Sigmoid colon (tissue), 7 donors: ENCODE data around the gene TNRC6A. TPM values are rescaled to one million over a fixed set of nuclear protein-coding genes. Genes with fewer than 3 reads are reported as not detected.
A peak's percentile ranks its signal among the peaks of the same experiment; 100 is the strongest.

Experiments
- DNase-seq: peaks from one replicate; pipeline ENCODE4 v3.0.0-alpha.2; 2019
- H3K27ac ChIP-seq, 4 donors: fragments of 200-600 bp; sonication (generic); one replicate each; pipeline ENCODE4 v1.5.1; 2016 to 2019; ENCODE audit warnings: mild to moderate bottlenecking in 1 of 4
- H3K27me3 ChIP-seq, 3 donors: fragments of 200-600 bp; sonication (generic); one replicate each; pipeline ENCODE4 v1.5.1; 2019; ENCODE audit warnings: mild to moderate bottlenecking in 1 of 3
- H3K36me3 ChIP-seq, 4 donors: fragments of 200-600 bp; sonication (generic); one replicate each; pipeline ENCODE4 v1.5.1; 2016 to 2019
- H3K4me1 ChIP-seq, 4 donors: fragments of 200-600 bp; sonication (generic); one replicate each; pipeline ENCODE4 v1.5.1; 2017 to 2019
- H3K4me3 ChIP-seq, 4 donors: fragments of 200-600 bp; sonication (generic); one replicate each; pipeline ENCODE4 v1.5.1; 2017 to 2019; ENCODE audit warnings: mild to moderate bottlenecking in 2 of 4, moderate library complexity in 1 of 4
- H3K9me3 ChIP-seq, 4 donors: fragments of 200-600 bp in 3 of 4; sonication (generic) in 3 of 4; one replicate each; pipeline versions ENCODE4 v1.5.1 to v1.6.1; 2013 to 2019
- EP300 ChIP-seq, 4 donors: sonication (generic); formaldehyde crosslinking; IDR thresholded peaks; one replicate each; pipeline ENCODE4 v1.6.1; 2017; ENCODE audit warnings: antibody characterized with exemption in 4 of 4
- POLR2A ChIP-seq, 2 donors: fragments of 450-650 bp; IDR thresholded peaks; one replicate each; pipeline ENCODE4 v1.6.1; 2016; ENCODE audit warnings: antibody characterized with exemption in 2 of 2, mild to moderate bottlenecking in 2 of 2, moderate library complexity in 2 of 2
- POLR2AphosphoS5 ChIP-seq, 4 donors: sonication (generic); formaldehyde crosslinking; IDR thresholded peaks; one replicate each; pipeline ENCODE4 v1.6.1; 2017; ENCODE audit warnings: antibody characterized with exemption in 4 of 4
- WGBS, 2 donors: extraction: QIAGEN DNeasy Blood & Tissue Kit; methylation state at CpG; one replicate each; pipeline ENCODE4 v1.1.7; 2013; 5-methylcytosine and 5-hydroxymethylcytosine counted together
- intact Hi-C: fragments of 100-400 bp; cut with DNase I; formaldehyde crosslinking; loops from one replicate; pipeline ENCODE4 v1.15.1; 2023
- polyA plus RNA-seq, 3 donors: library from polyadenylated mRNA; stranded (reverse); fragments of 200-250 nt; gene quantifications; one replicate each; pipeline ENCODE4 v1.2.3, GENCODE V29; 2013
- total RNA-seq, 4 donors: library from RNA; depleted of rRNA; stranded (reverse); fragments of >200 nt; gene quantifications; one replicate each; pipeline ENCODE4 v1.1.0, GENCODE V29; 2016
- TF ChIP-seq, protein P1 (sequence below), 4 experiments: fragments of 450-650 bp in 3 of 4; fragments of 200-600 bp in 1 of 4; IDR thresholded peaks; one replicate each; pipeline ENCODE4 v1.5.1; 2016 to 2019; ENCODE audit warnings: antibody characterized with exemption in 4 of 4, mild to moderate bottlenecking in 3 of 4, moderate library complexity in 2 of 4
- donor health status: healthy with polysubstance abuse.
- donor health status: Bipolar disorder and iron deficiency.
- donor health status: healthy.

Gene TNRC6A
- total and polyA plus RNA-seq, 7 donors, result 4.6 to 129 (median 42.8) TPM

DNA sequence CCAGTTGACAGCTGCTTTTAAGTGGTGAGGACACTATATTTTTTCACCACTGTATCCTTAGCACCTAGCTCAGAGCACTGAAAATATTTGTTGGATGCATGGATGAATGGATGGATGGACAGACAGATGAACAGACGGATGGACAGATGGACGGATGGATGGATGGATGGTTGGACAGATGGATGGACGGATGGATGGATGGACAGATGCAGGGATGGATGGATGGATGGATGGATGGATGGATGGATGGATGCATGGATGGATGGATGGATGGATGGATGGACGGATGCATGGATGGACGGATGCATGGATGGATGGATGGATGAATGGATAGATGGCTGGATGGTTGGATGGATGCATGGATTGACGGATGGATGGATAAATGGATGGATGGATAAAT lies 103.9 kb downstream of the TNRC6A start:
- intact Hi-C loops, result no loop called here
- WGBS, 2 donors, result 92 to 95% methylated on average over 6 of the region's 6 CpGs
- no peak overlapping the region for H3K27ac ChIP-seq
- no peak overlapping the region for H3K4me3 ChIP-seq
- peak; percentile 6 for DNase-seq
- H3K9me3 ChIP-seq, result no peaks in the 10 kb centered on the region
- H3K36me3 ChIP-seq, result peaks cover 0 to 16% (median 3%) of the 10 kb centered on the region in 4 donors
- peaks cover 0 to 8% (median 3%) of the 10 kb centered on the region in 4 donors for H3K4me1 ChIP-seq
- TF ChIP-seq EP300 (IDR thresholded peaks at IDR 0.05), result no peak
- TF ChIP-seq, protein P1, sequence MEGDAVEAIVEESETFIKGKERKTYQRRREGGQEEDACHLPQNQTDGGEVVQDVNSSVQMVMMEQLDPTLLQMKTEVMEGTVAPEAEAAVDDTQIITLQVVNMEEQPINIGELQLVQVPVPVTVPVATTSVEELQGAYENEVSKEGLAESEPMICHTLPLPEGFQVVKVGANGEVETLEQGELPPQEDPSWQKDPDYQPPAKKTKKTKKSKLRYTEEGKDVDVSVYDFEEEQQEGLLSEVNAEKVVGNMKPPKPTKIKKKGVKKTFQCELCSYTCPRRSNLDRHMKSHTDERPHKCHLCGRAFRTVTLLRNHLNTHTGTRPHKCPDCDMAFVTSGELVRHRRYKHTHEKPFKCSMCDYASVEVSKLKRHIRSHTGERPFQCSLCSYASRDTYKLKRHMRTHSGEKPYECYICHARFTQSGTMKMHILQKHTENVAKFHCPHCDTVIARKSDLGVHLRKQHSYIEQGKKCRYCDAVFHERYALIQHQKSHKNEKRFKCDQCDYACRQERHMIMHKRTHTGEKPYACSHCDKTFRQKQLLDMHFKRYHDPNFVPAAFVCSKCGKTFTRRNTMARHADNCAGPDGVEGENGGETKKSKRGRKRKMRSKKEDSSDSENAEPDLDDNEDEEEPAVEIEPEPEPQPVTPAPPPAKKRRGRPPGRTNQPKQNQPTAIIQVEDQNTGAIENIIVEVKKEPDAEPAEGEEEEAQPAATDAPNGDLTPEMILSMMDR (IDR thresholded peaks at IDR 0.05), result no peak
- no peak for TF ChIP-seq POLR2AphosphoS5 (IDR thresholded peaks at IDR 0.05)
- no peak for TF ChIP-seq POLR2A (IDR thresholded peaks at IDR 0.05)
- H3K27me3 ChIP-seq, result no peaks in the 10 kb centered on the region

DNA sequence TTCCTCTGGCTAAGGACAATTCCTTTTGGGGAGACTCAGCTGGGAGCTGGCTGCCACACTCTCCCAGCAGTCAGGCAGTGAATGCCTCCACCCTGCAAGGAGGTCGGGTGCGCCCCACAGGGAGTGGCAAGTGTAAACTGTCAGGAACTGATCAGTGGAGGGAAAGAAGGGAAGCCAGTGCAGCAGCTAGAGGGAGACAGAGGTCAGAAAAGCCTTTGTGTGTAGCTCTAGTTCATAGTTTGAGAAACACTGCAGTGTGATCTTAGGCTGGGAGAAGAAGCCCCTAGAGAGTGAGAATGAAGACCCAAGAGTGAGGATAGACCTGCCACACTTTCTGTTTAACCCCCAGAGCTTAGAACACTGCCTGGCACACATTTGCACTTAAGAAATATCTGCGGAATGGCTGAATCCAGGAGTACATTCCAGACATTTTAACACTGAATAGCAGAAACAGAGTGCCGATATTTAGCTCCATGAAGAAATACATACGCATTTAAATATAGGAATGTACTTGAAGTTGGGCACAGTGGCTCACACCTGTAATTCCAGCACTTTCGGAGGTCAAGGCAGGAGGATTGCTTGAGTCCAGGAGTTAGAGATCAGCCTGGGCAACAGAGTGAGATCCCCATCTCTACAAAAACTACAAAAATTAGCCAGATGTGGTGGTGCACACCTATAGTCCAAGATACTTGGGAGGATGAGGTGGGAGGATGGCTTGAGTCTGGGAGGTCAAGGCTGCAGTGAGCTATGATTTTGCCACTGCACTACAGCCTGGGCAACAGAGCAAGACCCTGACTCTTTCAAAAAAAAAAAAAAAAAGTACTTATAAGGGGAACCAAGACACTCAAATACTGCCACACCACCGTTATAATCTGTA lies 105.2 kb downstream of the TNRC6A start:
- Histone ChIP-seq H3K27ac (no peak overlapping the region), H3K9me3 (no peaks in the 10 kb centered on the region), H3K4me1 (peaks cover 0 to 20% (median 3%) of the 10 kb centered on the region in 4 donors), H3K27me3 (no peaks in the 10 kb centered on the region), H3K4me3 (no peak overlapping the region), H3K36me3 (peaks cover 0 to 5% (median 0%) of the 10 kb centered on the region in 4 donors)
- 49 to 69% methylated on average over 7 of the region's 7 CpGs for WGBS, 2 donors
- TF ChIP-seq, protein P1 (IDR thresholded peaks at IDR 0.05), result peak in 2 of 4 experiments; percentile 28 to 29
- TF ChIP-seq POLR2A (IDR thresholded peaks at IDR 0.05) (no peak), POLR2AphosphoS5 (IDR thresholded peaks at IDR 0.05) (no peak)
- intact Hi-C loops, result no loop called here
- peak; percentile 36 for DNase-seq

DNA sequence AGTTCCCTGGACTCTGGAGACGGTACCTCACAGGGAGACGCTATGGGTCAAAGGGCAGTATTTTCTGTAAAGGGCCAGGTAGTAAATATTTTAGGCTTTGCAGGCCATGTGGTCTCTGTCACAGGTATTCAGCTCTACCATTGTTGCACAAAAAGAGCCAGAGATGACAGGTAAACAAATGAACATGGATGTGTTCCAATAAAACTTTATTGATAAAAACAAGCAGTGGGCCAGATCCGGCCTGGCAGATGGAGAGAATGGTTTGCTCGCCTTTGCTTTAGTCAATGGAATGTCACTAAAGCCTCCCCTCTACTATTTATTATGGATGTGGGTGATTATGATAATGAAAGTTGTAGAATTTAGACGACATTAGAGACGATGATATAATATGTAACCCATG lies 107.4 kb downstream of the TNRC6A start:
- intact Hi-C loops, result no loop called here
- peak; percentile 8 for DNase-seq
- no peak overlapping the region for H3K27ac ChIP-seq
- TF ChIP-seq EP300 (IDR thresholded peaks at IDR 0.05), result no peak
- TF ChIP-seq, protein P1 (IDR thresholded peaks at IDR 0.05), result no peak
- no peak for TF ChIP-seq POLR2AphosphoS5 (IDR thresholded peaks at IDR 0.05)
- no peak for TF ChIP-seq POLR2A (IDR thresholded peaks at IDR 0.05)
- WGBS, 2 donors, result 92 to 94% methylated on average over 6 of the region's 6 CpGs
- H3K36me3 ChIP-seq, result peaks cover 0 to 3% (median 0%) of the 10 kb centered on the region in 4 donors
- H3K4me3 ChIP-seq, result no peak overlapping the region
- peaks cover 0 to 20% (median 3%) of the 10 kb centered on the region in 4 donors for H3K4me1 ChIP-seq
- no peaks in the 10 kb centered on the region for H3K9me3 ChIP-seq
- H3K27me3 ChIP-seq, result no peaks in the 10 kb centered on the region

DNA sequence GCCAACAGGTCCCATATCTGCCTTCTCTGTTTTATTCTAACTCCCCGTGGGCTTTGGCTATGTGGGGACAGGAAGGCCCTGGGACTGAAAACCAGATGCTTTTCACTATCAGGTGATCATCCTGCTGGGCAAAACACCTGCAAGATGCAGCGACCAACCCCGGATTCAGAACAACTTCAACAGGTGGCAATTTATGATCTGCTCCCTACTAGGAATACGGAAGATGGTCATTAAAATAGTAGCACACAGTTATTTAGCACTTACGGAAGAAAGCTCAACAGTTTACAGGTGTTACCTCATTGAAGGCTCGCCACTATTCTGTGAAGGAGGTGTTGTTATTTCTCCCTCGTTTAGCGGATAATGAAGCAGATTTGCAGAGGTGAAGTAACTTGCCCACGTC lies 108.5 kb downstream of the TNRC6A start:
- H3K4me3 ChIP-seq, result no peak overlapping the region
- H3K27ac ChIP-seq, result no peak overlapping the region
- no peaks in the 10 kb centered on the region for H3K36me3 ChIP-seq
- TF ChIP-seq POLR2A (IDR thresholded peaks at IDR 0.05), result no peak
- TF ChIP-seq, protein P1 (IDR thresholded peaks at IDR 0.05), result no peak
- no peak for TF ChIP-seq EP300 (IDR thresholded peaks at IDR 0.05)
- no peak for TF ChIP-seq POLR2AphosphoS5 (IDR thresholded peaks at IDR 0.05)
- DNase-seq, result no peak
- H3K4me1 ChIP-seq, result peaks cover 0 to 20% (median 3%) of the 10 kb centered on the region in 4 donors
- H3K27me3 ChIP-seq, result no peaks in the 10 kb centered on the region
- intact Hi-C loops, result no loop called here
- 47 to 79% methylated on average over 9 of the region's 9 CpGs for WGBS, 2 donors
- no peaks in the 10 kb centered on the region for H3K9me3 ChIP-seq
